Measurements from ENCODE around the gene ASPSCR1.

ASPSCR1 gene

DNA sequence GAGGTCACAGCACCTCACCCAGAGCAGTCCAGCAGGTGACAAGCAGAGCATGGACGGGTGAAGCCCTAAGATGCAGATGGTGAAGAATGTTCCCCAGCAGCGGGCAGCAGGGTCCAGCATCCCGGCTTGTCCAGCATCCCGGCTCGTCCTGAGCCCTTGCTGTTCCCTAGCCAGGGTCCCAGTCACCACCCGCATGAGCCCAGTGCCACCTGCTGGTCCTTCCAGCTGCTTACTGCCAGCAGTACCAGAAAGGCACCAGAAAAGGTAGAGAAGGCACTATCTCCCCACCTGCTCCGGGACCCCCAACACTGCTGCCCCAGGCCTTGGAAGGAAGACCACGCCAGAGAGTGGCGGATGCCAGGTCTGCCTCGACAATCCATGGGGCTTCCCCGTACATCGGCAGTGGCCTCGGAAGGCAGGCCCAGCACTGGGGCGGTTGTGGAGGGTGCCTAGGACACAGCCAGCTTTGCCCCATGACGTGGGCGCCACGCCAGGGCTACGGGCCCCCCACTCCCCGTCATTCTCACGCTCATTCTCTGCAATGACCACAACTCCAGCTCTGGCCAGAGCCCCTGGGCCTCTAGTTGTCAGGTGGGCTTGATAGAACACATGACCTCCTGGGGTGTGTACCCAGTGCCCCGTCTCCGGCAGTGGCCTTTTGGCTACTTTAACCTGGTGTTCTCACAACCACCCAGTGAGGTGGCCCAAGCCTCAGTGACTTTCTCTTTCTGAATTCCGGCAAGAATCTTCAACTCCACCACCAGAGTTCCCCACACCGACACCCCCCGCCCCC, 43.9 kb downstream of the ASPSCR1 start:
- peak; percentile 67 for DNase-seq (ENCODE audit: low spot score)
- FAIRE-seq: no peak

DNA sequence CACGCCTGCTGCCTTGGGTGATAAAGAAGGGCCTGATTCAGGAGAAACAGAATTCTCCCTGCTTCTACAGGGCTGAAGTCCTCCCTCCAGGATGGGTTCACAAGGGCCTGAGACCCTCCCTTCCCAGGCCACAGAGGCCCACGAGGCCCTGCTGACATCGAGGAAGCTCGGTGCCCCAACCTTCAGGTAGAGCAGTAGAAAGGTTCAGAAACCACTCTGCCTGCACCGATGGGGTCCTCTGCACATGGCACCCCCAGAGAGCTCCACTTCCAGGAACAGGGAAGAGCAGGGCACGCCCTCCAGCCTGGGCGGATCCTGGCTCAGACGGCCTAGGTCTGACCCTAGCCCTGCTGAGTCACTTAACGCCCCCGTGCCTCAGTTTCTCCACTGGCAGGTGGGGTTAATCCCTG, 44.5 kb downstream of the ASPSCR1 start:
- FAIRE-seq (no peak), DNase-seq (ENCODE audit: low spot score) (no peak)

DNA sequence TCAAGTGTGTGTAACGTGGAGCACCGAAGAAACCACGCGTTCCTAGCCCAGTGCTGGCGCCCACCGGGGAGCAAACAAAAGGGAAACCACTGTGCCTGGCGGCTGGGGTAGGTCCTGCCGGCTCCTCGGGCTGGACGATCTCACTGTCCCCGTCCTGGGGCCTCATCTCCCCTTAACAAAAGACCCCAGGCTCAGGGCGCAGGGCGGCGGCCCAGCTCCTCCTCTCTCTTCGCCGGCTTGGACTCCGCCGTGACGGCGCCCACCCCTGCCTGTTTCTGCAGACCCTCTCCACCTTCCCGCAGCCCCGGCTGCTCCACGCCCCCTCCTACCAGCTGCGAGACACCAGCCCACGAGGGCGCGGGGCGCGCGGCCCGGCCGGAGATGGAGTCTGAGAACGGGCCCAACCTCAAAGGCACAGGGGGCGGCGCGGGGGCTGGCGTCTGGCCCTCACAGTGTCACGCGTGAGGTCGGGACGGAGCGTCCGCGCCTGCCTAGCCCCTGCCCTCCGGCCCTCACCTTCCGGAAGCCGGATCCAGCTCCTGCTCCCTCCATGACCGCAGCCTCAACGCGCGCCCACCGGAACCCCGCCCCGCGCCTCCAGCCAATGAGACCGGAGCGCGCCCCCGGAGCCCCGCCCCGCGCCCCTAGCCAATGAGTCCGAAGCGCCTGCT, 45.0 kb downstream of the ASPSCR1 start, which contains the start of gene CENPX:
Gene CENPX, minus strand, starts transcription at position 569 of the 671 bp plus-strand sequence. Its CDS starts 17 bp downstream, at position 552.
- no peak for FAIRE-seq
- no peak for DNase-seq (ENCODE audit: low spot score)

GRCh38 chr17:82022981-82023446, 45.6 kb downstream of the ASPSCR1 start, which contains the start of gene LRRC45:
Gene LRRC45, plus strand, starts transcription at chr17:82023305. Its CDS starts 339 bp downstream, at chr17:82023644.
- peak; percentile 93 for FAIRE-seq

GRCh38 chr17:82023447-82024241, 46.2 kb downstream of the ASPSCR1 start:
- DNase-seq (ENCODE audit: low spot score) (no peak), FAIRE-seq (no peak)

More at GRCh38 chr17:82022981-82023446, 45.6 kb downstream of the ASPSCR1 start, which contains the start of gene LRRC45:
- peak; percentile 99 for DNase-seq (ENCODE audit: low spot score)

DNA sequence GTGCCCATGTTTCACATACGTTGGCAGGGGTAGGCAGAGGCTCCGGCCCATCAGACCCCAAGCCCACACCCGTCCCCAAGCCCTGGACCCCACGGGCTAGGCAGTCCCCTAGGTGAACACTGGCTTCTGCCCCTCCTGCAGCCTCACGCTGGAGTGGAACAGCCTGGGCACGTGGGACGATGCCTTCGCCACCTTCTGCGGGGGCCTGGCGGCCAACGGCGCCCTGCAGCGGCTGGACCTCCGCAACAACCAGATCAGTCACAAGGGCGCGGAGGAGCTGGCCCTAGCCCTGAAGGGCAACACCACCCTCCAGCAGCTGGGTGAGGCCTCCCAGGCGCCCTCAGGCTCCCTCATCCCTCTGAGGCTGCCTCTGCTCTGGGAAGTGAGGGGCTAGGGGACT, 47.4 kb downstream of the ASPSCR1 start:
- DNase-seq (ENCODE audit: low spot score) (no peak), FAIRE-seq (no peak)

DNA sequence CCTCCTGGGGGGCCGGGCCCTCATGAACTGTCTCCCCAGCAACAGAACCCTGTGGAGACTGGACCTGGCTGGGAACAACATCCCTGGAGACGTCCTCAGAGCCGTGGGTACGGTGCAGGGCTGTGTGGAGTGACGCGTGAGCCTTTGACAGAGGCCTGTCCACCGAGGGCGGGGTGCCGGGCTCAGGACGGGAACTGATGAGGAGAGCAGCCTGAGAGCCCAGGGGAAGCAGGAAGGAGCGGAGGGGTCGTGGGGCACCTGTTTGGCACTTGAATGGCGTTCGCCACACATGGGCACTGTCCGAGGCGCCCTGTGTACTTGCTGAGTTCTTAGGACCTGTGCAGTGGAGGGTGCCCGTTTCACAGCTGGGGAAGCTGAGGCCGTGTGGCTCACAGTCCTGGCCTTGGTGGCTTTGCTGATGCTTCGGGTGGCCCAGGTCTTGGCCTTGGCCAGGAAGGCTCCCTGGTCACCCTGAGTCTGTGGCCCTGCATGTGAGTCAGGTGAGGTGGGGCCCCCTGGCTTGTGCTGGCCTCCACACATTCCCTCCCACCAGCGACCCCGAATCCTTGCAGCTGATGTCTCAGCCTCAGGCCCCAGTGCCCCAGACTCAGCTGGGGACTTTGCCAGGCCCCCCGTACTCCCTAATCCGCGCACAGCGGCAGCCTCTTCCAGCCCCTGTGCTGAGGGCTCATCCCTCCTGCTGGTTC, 48.1 kb downstream of the ASPSCR1 start:
- FAIRE-seq (no peak), DNase-seq (ENCODE audit: low spot score) (no peak)

- DNase-seq (ENCODE audit: low spot score) (no peak), FAIRE-seq (no peak)
These were observed 50.8 kb downstream of the ASPSCR1 start for GRCh38 chr17:82028246-82028645.

- DNase-seq (ENCODE audit: low spot score) (no peak), FAIRE-seq (no peak)
These were observed 51.5 kb downstream of the ASPSCR1 start for GRCh38 chr17:82028966-82029365.

GRCh38 chr17:82029391-82029790, 52.0 kb downstream of the ASPSCR1 start:
- DNase-seq (ENCODE audit: low spot score) (no peak), FAIRE-seq (no peak)

DNA sequence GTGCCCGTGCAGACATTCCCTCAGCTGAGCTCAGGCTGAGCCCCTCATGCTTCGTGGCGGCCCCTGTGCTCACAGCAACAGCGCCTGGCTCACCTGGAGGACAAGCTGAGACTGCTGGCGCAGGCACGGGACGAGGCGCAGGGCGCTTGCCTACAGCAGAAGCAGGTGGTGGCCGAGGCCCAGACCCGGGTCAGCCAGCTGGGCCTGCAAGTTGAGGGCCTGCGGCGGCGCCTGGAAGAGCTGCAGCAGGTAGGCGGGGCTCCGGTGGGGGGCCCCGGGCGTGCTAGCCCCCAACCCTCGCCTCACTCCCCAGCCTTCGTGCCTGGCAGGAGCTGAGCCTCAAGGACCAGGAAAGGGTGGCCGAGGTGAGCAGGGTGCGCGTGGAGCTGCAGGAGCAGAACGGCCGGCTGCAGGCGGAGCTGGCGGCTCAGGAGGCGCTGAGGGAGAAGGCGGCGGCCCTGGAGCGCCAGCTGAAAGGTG, 52.6 kb downstream of the ASPSCR1 start:
- DNase-seq (ENCODE audit: low spot score) (no peak), FAIRE-seq (no peak)

DNA sequence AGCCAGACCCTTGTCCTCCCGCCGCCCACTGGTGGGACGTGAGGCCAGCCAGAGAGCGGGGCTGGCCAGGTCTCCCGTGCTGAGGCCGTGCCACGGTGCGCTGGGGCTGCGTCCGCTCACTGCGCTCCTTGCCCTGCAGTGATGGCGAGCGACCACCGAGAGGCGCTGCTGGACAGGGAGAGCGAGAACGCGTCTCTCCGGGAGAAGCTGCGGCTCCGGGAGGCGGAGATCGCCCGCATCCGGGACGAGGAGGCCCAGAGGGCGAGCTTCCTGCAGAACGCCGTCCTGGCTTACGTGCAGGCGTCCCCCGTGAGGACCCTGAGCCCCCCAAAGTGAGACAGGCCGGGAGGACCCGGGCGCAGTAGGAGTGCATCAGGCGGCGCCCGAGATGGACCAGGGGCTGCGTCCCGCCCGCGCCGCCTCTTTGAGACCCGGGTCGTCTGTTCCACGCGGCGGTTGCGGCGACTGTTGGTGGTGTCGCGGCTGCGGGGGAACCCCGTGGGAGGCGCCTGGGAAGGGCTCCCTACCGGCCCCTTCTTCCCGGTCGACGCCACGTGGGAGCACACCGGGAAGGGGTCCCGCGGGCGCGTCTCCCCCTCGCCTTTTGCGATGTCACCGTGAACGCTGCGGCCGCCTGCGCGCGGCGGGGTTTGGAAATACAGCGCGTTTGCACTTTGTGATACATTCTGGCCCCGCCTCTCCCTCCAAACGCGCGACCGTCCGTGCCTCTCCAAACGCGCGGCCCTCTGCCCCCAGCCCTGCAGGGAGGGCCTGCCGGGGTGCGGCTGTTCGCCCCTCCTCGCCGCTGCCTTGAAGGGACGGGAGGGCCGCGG, 53.3 kb downstream of the ASPSCR1 start:
- FAIRE-seq: no peak
- DNase-seq (ENCODE audit: low spot score): peak; percentile 46

DNA sequence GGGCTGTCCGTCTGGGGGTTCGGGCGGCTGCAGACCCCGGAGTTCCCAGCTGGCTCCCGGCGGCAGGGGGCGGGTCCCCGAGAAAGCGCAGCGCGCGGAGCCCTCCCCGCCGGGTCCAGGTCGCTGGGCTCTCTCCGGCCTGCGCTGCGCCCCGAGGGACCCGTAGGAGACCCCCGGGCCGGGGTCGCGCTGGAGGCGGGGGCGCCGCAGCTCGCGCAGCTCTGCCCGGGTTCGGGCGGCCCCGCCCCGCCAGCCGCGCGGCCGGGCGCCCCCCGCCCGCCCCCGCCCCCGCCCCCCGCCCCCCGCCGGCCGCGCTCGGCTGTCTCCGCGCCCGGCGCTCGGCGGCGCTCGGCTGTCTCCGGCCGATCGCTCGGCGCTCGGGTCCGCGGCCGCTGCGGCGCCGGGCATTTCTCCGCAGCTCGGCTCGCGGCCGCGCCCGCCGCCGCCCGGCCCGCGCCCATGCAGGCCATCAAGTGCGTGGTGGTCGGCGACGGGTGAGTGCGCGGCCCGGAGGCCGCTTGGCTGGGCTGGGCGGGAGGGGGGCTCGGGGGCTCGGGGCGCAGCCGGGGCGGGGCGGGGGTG, 54.0 kb downstream of the ASPSCR1 start, which contains the start of gene RAC3:
Gene RAC3, plus strand, starts transcription at position 376 of the 582 bp plus-strand sequence. Its CDS starts 84 bp downstream, at position 460.
- DNase-seq (ENCODE audit: low spot score) (no peak), FAIRE-seq (no peak)

- no peak for DNase-seq (ENCODE audit: low spot score)
- no peak for FAIRE-seq
These were observed 54.6 kb downstream of the ASPSCR1 start for GRCh38 chr17:82031885-82032627.

GRCh38 chr17:82033359-82034085, 56.1 kb downstream of the ASPSCR1 start:
- no peak for FAIRE-seq
- DNase-seq (ENCODE audit: low spot score): no peak

GRCh38 chr17:82034371-82035011, 57.1 kb downstream of the ASPSCR1 start:
- DNase-seq (ENCODE audit: low spot score) (no peak), FAIRE-seq (no peak)

- DNase-seq (ENCODE audit: low spot score): no peak
- no peak for FAIRE-seq
These were observed 58.1 kb downstream of the ASPSCR1 start for GRCh38 chr17:82035488-82035887.
